ENCODE measurements around the gene COX6A1. TPM values are rescaled to one million over a fixed set of nuclear protein-coding genes. Genes with fewer than 3 reads are reported as not detected.

COX6A1 gene
- polyA plus RNA-seq, 1 donor (not counting 4 experiments of a cell fraction or from before 2014, with no cell fraction given): 663 TPM

- Histone ChIP-seq H3K9ac (ENCODE audit: control insufficient read depth, extremely low read depth, insufficient read depth, low read length) (no peak overlapping the region), H3K4me1 (ENCODE audit: control insufficient read depth, extremely low read depth, insufficient read depth, low read length) (peaks cover 21% of the 10 kb centered on the region), H3K4me2 (ENCODE audit: control insufficient read depth, extremely low read depth, insufficient read depth, low read depth, low read length) (no peak overlapping the region), H3K27me3 (ENCODE audit: control insufficient read depth, extremely low read depth, insufficient read depth, low read length) (no peaks in the 10 kb centered on the region), H3K9me1 (ENCODE audit: control insufficient read depth, extremely low read depth, insufficient read depth, low read length) (no peaks in the 10 kb centered on the region), H3K9me3 (ENCODE audit: control insufficient read depth, low read depth, low read length) (no peaks in the 10 kb centered on the region), H4K20me1 (ENCODE audit: control insufficient read depth, extremely low read depth, insufficient read depth, low read length) (no peaks in the 10 kb centered on the region), H3K79me2 (ENCODE audit: control insufficient read depth, insufficient read depth, low read length) (peaks cover 12% of the 10 kb centered on the region), H2AFZ (ENCODE audit: control insufficient read depth, low read length) (no peak overlapping the region), H3K4me3 (ENCODE audit: control insufficient read depth in 2 of 3, extremely low read depth in 1 of 3, insufficient read depth in 2 of 3, low read depth in 1 of 3, low read length in 3 of 3) (no peak overlapping the region), H3K27ac (ENCODE audit: control insufficient read depth, insufficient read depth, low read length) (no peak overlapping the region), H3K36me3 (ENCODE audit: control insufficient read depth in 2 of 2, extremely low read depth in 1 of 2, insufficient read depth in 2 of 2, low read length in 2 of 2) (no peaks in the 10 kb centered on the region)
- TF ChIP-seq, protein P1, sequence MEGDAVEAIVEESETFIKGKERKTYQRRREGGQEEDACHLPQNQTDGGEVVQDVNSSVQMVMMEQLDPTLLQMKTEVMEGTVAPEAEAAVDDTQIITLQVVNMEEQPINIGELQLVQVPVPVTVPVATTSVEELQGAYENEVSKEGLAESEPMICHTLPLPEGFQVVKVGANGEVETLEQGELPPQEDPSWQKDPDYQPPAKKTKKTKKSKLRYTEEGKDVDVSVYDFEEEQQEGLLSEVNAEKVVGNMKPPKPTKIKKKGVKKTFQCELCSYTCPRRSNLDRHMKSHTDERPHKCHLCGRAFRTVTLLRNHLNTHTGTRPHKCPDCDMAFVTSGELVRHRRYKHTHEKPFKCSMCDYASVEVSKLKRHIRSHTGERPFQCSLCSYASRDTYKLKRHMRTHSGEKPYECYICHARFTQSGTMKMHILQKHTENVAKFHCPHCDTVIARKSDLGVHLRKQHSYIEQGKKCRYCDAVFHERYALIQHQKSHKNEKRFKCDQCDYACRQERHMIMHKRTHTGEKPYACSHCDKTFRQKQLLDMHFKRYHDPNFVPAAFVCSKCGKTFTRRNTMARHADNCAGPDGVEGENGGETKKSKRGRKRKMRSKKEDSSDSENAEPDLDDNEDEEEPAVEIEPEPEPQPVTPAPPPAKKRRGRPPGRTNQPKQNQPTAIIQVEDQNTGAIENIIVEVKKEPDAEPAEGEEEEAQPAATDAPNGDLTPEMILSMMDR (optimal IDR thresholded peaks at IDR 0.05 in 1 of 3, IDR thresholded peaks at IDR 0.05 in 1 of 3, conservative IDR thresholded peaks at IDR 0.05 in 1 of 3; ENCODE audit: extremely low read depth in 1 of 3, insufficient read depth in 2 of 3, low read length in 3 of 3): no peak
- TF ChIP-seq EZH2 (IDR thresholded peaks at IDR 0.05; ENCODE audit: low read length): no peak
- no peak for DNase-seq (ENCODE audit: low read depth, low spot score)
- dilution Hi-C loops (cut with MboI; ENCODE audit: extremely low pct_ligation_motif_present, low sequenced_read_pairs): no loop called here
- FAIRE-seq: no peak
Measured at GRCh38 chr12:120475643-120476042, 37.7 kb downstream of the COX6A1 start.

GRCh38 chr12:120479458-120479857, 41.5 kb downstream of the COX6A1 start:
- Histone ChIP-seq H3K9me1 (ENCODE audit: control insufficient read depth, extremely low read depth, insufficient read depth, low read length) (no peaks in the 10 kb centered on the region), H3K4me2 (ENCODE audit: control insufficient read depth, extremely low read depth, insufficient read depth, low read depth, low read length) (no peak overlapping the region), H2AFZ (ENCODE audit: control insufficient read depth, low read length) (no peak overlapping the region), H3K9me3 (ENCODE audit: control insufficient read depth, low read depth, low read length) (no peaks in the 10 kb centered on the region), H3K36me3 (ENCODE audit: control insufficient read depth in 2 of 2, extremely low read depth in 1 of 2, insufficient read depth in 2 of 2, low read length in 2 of 2) (no peaks in the 10 kb centered on the region), H3K27ac (ENCODE audit: control insufficient read depth, insufficient read depth, low read length) (no peak overlapping the region), H3K9ac (ENCODE audit: control insufficient read depth, extremely low read depth, insufficient read depth, low read length) (no peak overlapping the region), H3K27me3 (ENCODE audit: control insufficient read depth, extremely low read depth, insufficient read depth, low read length) (no peaks in the 10 kb centered on the region), H3K4me3 (ENCODE audit: control insufficient read depth in 2 of 3, extremely low read depth in 1 of 3, insufficient read depth in 2 of 3, low read depth in 1 of 3, low read length in 3 of 3) (no peak overlapping the region), H3K4me1 (ENCODE audit: control insufficient read depth, extremely low read depth, insufficient read depth, low read length) (peaks cover 8% of the 10 kb centered on the region), H4K20me1 (ENCODE audit: control insufficient read depth, extremely low read depth, insufficient read depth, low read length) (no peaks in the 10 kb centered on the region), H3K79me2 (ENCODE audit: control insufficient read depth, insufficient read depth, low read length) (peaks cover 2% of the 10 kb centered on the region)
- FAIRE-seq (no peak), DNase-seq (ENCODE audit: low read depth, low spot score) (no peak)
- dilution Hi-C loops (cut with MboI; ENCODE audit: extremely low pct_ligation_motif_present, low sequenced_read_pairs): no loop called here
- TF ChIP-seq EZH2 (IDR thresholded peaks at IDR 0.05; ENCODE audit: low read length): no peak
- TF ChIP-seq, protein P1 (optimal IDR thresholded peaks at IDR 0.05 in 1 of 3, IDR thresholded peaks at IDR 0.05 in 1 of 3, conservative IDR thresholded peaks at IDR 0.05 in 1 of 3; ENCODE audit: extremely low read depth in 1 of 3, insufficient read depth in 2 of 3, low read length in 3 of 3): no peak

Data from keratinocyte (primary cell).